HG03432 (cell line): ENCODE results near the gene PCCB.
"Not testable (repeated sequence)": the region's sequence is repeated elsewhere in the genome, so short reads cannot be mapped to it uniquely, and the experiment has no call there.

Experiments
- ATAC-seq: cut with Tn5 transposase; IDR thresholded peaks from one replicate; pipeline ENCODE4 v1.9.1; 2021; ENCODE audit warnings: mild to moderate bottlenecking, moderate library complexity; ENCODE audit not compliant: unreplicated experiment

Gene PCCB

GRCh38 chr3:136261826-136262225, 11.7 kb downstream of the PCCB start:
- no peak for ATAC-seq

GRCh38 chr3:136262559-136262958, 12.4 kb downstream of the PCCB start:
- ATAC-seq = no peak

GRCh38 chr3:136263251-136263650, 13.1 kb downstream of the PCCB start:
- no peak for ATAC-seq

- ATAC-seq = not testable (repeated sequence)
Observed at GRCh38 chr3:136266468-136267125, 16.5 kb downstream of the PCCB start.

- ATAC-seq = no peak
Observed at GRCh38 chr3:136267235-136267634, 17.1 kb downstream of the PCCB start.

- ATAC-seq = peak; percentile 66
Observed at GRCh38 chr3:136270179-136270578, 20.0 kb downstream of the PCCB start.

GRCh38 chr3:136271626-136272025, 21.5 kb downstream of the PCCB start:
- not testable (repeated sequence) for ATAC-seq

- ATAC-seq = no peak
Observed at GRCh38 chr3:136276049-136276755, 26.1 kb downstream of the PCCB start.

GRCh38 chr3:136277115-136277514, 27.0 kb downstream of the PCCB start:
- ATAC-seq = no peak

- no peak for ATAC-seq
Observed at GRCh38 chr3:136277634-136278033, 27.5 kb downstream of the PCCB start.

GRCh38 chr3:136279092-136279491, 29.0 kb downstream of the PCCB start:
- ATAC-seq = no peak

- ATAC-seq = no peak
Observed at GRCh38 chr3:136280961-136281360, 30.8 kb downstream of the PCCB start.

GRCh38 chr3:136281966-136282520, 31.9 kb downstream of the PCCB start:
- no peak for ATAC-seq

- ATAC-seq = no peak
Observed at GRCh38 chr3:136283627-136284026, 33.5 kb downstream of the PCCB start.

GRCh38 chr3:136291302-136291701, 41.2 kb downstream of the PCCB start:
- ATAC-seq = no peak

GRCh38 chr3:136292500-136292899, 42.4 kb downstream of the PCCB start:
- ATAC-seq = no peak

- no peak for ATAC-seq
Observed at GRCh38 chr3:136293279-136293678, 43.1 kb downstream of the PCCB start.

GRCh38 chr3:136294176-136294575, 44.0 kb downstream of the PCCB start:
- ATAC-seq = no peak

GRCh38 chr3:136296960-136297359, 46.8 kb downstream of the PCCB start:
- ATAC-seq = no peak

- no peak for ATAC-seq
Observed at GRCh38 chr3:136297826-136298225, 47.7 kb downstream of the PCCB start.

GRCh38 chr3:136300444-136300843, 50.3 kb downstream of the PCCB start:
- ATAC-seq = no peak

GRCh38 chr3:136305879-136306278, 55.7 kb downstream of the PCCB start:
- no peak for ATAC-seq
